Breast epithelium (tissue), 4 donors: Measurements from ENCODE around the gene DYNC1H1. TPM values are rescaled to one million over a fixed set of nuclear protein-coding genes. Genes with fewer than 3 reads are reported as not detected.

ENCODE experiments used
- DNase-seq, 2 donors: peaks; one replicate each; pipeline ENCODE4 v3.0.0-alpha.2; 2019; ENCODE audit warnings: low spot score in 2 of 2
- H3K27ac ChIP-seq, 2 donors: fragments of 200-600 bp; sonication (generic) in 1 of 2; one replicate each; pipeline ENCODE4 v1.5.1; 2016 to 2019; ENCODE audit warnings: mild to moderate bottlenecking in 1 of 2
- H3K27me3 ChIP-seq, 2 donors: fragments of 200-600 bp; sonication (generic) in 1 of 2; one replicate each; pipeline versions ENCODE4 v1.5.1 to v1.6.0; 2017 to 2019; ENCODE audit warnings: control low read depth in 1 of 2, mild to moderate bottlenecking in 1 of 2
- H3K36me3 ChIP-seq: fragments of 200-600 bp; one replicate; pipeline ENCODE4 v1.5.1; 2019
- H3K4me1 ChIP-seq, 2 donors: fragments of 200-600 bp; sonication (generic); one replicate each; pipeline ENCODE4 v1.5.1; 2016 to 2019; ENCODE audit warnings: control low read depth in 1 of 2
- H3K4me3 ChIP-seq, 3 donors: fragments of 200-600 bp; sonication (generic); 1 replicate in 2 of 3; 2 replicates in 1 of 3; pipeline ENCODE4 v1.5.1; 2016 to 2019; ENCODE audit warnings: mild to moderate bottlenecking in 3 of 3, moderate library complexity in 2 of 3
- H3K9me3 ChIP-seq, 2 donors: fragments of 200-600 bp; sonication (generic) in 1 of 2; one replicate each; pipeline ENCODE4 v1.5.1; 2016 to 2019; ENCODE audit warnings: control low read depth in 1 of 2
- POLR2A ChIP-seq: fragments of 450-650 bp; IDR thresholded peaks from one replicate; pipeline ENCODE4 v1.6.1; 2016; ENCODE audit warnings: antibody characterized with exemption, mild to moderate bottlenecking, moderate library complexity
- POLR2AphosphoS5 ChIP-seq, 3 donors: sonication (generic); formaldehyde crosslinking; IDR thresholded peaks; one replicate each; pipeline ENCODE4 v1.6.1; 2017; ENCODE audit warnings: antibody characterized with exemption in 3 of 3
- intact Hi-C: fragments of 100-400 bp; cut with DNase I; formaldehyde crosslinking; loops from one replicate; pipeline ENCODE4 v1.15.1; 2023; ENCODE audit warnings: low total_unique reads
- total RNA-seq, 3 donors: library from RNA; depleted of rRNA; stranded (reverse); fragments of >200 nt; gene quantifications; one replicate each; pipeline ENCODE4 v1.1.0, GENCODE V29; 2016
- TF ChIP-seq, protein P1 (sequence below), 3 donors: fragments of 450-650 bp; IDR thresholded peaks; one replicate each; pipeline ENCODE4 v1.5.1; 2016 to 2017; ENCODE audit warnings: antibody characterized with exemption in 3 of 3, mild to moderate bottlenecking in 3 of 3, moderate library complexity in 3 of 3

The DYNC1H1 gene
- total RNA-seq, 3 donors from 2014 or later: 355 to 424 (median 391) TPM

DNA sequence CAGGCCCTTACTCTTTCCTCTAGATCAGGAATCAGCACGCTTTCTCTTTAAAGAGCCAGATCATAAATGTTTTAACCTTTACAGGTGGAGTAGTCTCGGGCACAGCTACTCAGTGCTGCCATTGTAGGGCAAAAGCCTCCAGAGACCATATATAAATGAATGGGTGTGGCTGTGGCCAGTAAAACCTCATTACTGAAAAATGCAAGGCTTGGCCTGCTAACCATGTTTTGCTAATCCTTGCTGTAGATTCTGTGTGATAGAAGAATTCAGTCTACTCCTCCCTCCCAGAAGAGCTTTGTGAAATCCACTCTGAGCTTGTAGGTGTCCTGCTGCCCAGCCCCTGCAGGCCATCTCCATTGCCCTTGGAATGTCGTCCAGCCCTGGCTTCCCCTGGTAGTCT lies 64.4 kb downstream of the DYNC1H1 start:
- H3K27me3 ChIP-seq: no peaks in the 10 kb centered on the region
- peaks cover 39% of the 10 kb centered on the region for H3K36me3 ChIP-seq
- no peaks in the 10 kb centered on the region for H3K4me1 ChIP-seq
- TF ChIP-seq POLR2AphosphoS5 (IDR thresholded peaks at IDR 0.05) (no peak), POLR2A (no peak)
- TF ChIP-seq, protein P1, sequence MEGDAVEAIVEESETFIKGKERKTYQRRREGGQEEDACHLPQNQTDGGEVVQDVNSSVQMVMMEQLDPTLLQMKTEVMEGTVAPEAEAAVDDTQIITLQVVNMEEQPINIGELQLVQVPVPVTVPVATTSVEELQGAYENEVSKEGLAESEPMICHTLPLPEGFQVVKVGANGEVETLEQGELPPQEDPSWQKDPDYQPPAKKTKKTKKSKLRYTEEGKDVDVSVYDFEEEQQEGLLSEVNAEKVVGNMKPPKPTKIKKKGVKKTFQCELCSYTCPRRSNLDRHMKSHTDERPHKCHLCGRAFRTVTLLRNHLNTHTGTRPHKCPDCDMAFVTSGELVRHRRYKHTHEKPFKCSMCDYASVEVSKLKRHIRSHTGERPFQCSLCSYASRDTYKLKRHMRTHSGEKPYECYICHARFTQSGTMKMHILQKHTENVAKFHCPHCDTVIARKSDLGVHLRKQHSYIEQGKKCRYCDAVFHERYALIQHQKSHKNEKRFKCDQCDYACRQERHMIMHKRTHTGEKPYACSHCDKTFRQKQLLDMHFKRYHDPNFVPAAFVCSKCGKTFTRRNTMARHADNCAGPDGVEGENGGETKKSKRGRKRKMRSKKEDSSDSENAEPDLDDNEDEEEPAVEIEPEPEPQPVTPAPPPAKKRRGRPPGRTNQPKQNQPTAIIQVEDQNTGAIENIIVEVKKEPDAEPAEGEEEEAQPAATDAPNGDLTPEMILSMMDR (IDR thresholded peaks at IDR 0.05): no peak
- no peak overlapping the region for H3K4me3 ChIP-seq
- no peak for DNase-seq
- peak overlapping the region in 1 of 2 donors; percentile 36 for H3K27ac ChIP-seq
- H3K9me3 ChIP-seq: no peaks in the 10 kb centered on the region
- intact Hi-C loops: no loop called here

DNA sequence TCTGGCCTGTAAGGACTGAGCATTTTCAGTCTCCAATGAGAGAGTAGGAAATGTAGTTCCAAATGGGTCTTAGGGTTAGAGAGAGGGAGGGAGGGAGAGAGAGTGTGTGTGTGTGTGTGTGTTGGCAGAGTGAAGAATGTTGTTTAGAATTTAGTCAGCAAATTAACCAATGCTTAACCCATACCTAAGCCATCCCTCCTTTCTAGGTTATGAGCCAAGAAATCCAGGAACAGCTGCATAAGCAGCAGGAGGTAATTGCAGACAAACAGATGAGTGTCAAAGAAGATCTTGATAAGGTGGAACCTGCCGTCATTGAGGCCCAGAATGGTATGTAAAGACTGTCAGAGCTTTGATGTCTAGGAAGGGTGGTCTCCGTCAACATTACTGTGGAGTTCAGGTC lies 65.6 kb downstream of the DYNC1H1 start:
- no peaks in the 10 kb centered on the region for H3K27me3 ChIP-seq
- no peak overlapping the region for H3K4me3 ChIP-seq
- no peak overlapping the region for H3K27ac ChIP-seq
- H3K36me3 ChIP-seq: peaks cover 39% of the 10 kb centered on the region
- DNase-seq: no peak
- intact Hi-C loops: no loop called here
- TF ChIP-seq POLR2AphosphoS5 (IDR thresholded peaks at IDR 0.05) (no peak), POLR2A (no peak)
- TF ChIP-seq, protein P1 (IDR thresholded peaks at IDR 0.05): no peak
- no peaks in the 10 kb centered on the region for H3K4me1 ChIP-seq
- no peaks in the 10 kb centered on the region for H3K9me3 ChIP-seq

DNA sequence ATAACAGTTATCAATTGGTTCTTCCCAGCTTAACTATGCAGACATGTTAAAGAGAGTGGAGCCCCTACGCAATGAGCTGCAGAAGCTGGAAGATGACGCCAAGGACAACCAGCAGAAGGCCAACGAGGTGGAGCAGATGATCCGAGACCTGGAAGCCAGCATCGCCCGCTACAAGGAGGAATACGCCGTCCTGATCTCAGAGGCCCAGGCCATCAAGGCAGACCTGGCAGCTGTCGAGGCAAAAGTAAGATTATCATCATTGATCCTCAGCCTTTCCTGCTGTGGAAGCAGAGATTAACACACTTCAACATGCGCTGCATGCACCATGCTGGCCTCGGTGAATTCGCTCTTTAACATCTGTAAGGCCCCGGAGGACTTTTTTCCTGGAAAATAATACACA lies 68.9 kb downstream of the DYNC1H1 start:
- Histone ChIP-seq H3K27me3 (no peaks in the 10 kb centered on the region), H3K36me3 (peaks cover 23% of the 10 kb centered on the region), H3K4me3 (no peak overlapping the region), H3K9me3 (no peaks in the 10 kb centered on the region), H3K27ac (no peak overlapping the region), H3K4me1 (no peaks in the 10 kb centered on the region)
- TF ChIP-seq, protein P1 (IDR thresholded peaks at IDR 0.05): no peak
- TF ChIP-seq POLR2A: no peak
- TF ChIP-seq POLR2AphosphoS5 (IDR thresholded peaks at IDR 0.05): no peak
- DNase-seq: no peak
- intact Hi-C loops: no loop called here

DNA sequence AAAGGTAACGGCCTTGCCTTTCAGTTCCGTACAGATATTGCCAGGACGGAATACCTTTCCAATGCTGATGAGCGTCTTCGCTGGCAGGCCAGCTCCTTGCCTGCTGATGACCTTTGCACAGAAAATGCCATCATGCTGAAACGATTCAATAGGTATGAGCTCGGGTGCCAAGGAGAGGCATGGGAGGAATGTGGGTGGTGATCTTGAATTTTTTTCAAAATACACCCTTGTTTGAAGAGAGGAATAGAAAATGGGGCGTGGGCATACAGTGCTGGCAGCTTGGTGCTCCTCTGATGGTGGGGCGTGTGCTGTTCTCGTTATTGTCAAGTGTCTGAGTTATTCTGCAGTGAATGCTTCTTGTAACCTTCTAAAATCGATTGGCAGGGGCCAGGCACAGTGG lies 69.9 kb downstream of the DYNC1H1 start:
- no peak for DNase-seq
- Histone ChIP-seq H3K9me3 (no peaks in the 10 kb centered on the region), H3K27ac (peak overlapping the region in 1 of 2 donors; percentile 62), H3K4me3 (no peak overlapping the region), H3K36me3 (peaks cover 28% of the 10 kb centered on the region), H3K4me1 (no peaks in the 10 kb centered on the region), H3K27me3 (no peaks in the 10 kb centered on the region)
- TF ChIP-seq POLR2AphosphoS5 (IDR thresholded peaks at IDR 0.05): no peak
- no peak for TF ChIP-seq POLR2A
- TF ChIP-seq, protein P1 (IDR thresholded peaks at IDR 0.05): no peak
- intact Hi-C loops: no loop called here

DNA sequence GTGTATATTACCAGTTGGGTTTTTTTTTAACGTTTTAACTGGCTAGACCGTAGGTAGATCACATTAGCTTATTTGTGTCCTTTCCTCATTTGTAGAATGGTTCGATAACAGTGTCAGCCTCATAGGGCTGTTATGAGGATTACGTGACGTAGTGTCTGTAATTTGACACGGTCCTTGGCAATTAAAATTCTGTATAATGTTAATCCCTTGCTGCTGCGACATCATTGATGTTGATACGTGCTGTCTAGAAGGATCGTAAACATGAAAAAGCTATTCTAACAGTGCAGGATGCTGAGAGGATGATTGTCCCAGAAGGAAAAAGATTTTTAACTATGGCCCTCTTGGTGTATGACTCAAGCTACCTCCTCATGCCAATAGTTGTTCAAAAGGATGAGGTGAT lies 71.5 kb downstream of the DYNC1H1 start:
- Histone ChIP-seq H3K36me3 (peaks cover 31% of the 10 kb centered on the region), H3K27ac (peak overlapping the region in 1 of 2 donors; percentile 62), H3K27me3 (no peaks in the 10 kb centered on the region)

More for the DNA sequence above, 71.5 kb downstream of the DYNC1H1 start:
- no peaks in the 10 kb centered on the region for H3K9me3 ChIP-seq
- intact Hi-C loops: loop anchor here (1.0 kb wide), 1 partner anchor 44 kb away; no protein-coding TSS in a partner anchor
- no peaks in the 10 kb centered on the region for H3K4me1 ChIP-seq
- no peak for DNase-seq
- TF ChIP-seq, protein P1 (IDR thresholded peaks at IDR 0.05): no peak
- TF ChIP-seq POLR2A: no peak
- no peak for TF ChIP-seq POLR2AphosphoS5 (IDR thresholded peaks at IDR 0.05)
- no peak overlapping the region for H3K4me3 ChIP-seq
